Measurements from ENCODE around the gene CALML3.

Gene CALML3

GRCh38 chr10:5538892-5539651 is 14.3 kb downstream of the CALML3 start:
- DNase-seq (ENCODE audit: low read depth) = no peak

GRCh38 chr10:5540080-5540479 is 15.3 kb downstream of the CALML3 start:
- DNase-seq (ENCODE audit: low read depth) = no peak

- DNase-seq (ENCODE audit: low read depth) = no peak
Measured at GRCh38 chr10:5540891-5541290, 16.1 kb downstream of the CALML3 start.

- DNase-seq (ENCODE audit: low read depth) = no peak
Measured at GRCh38 chr10:5542100-5542499, 17.3 kb downstream of the CALML3 start.

- no peak for DNase-seq (ENCODE audit: low read depth)
Measured at GRCh38 chr10:5543623-5544022, 18.9 kb downstream of the CALML3 start.

GRCh38 chr10:5544216-5544805 is 19.6 kb downstream of the CALML3 start:
- DNase-seq (ENCODE audit: low read depth) = no peak

GRCh38 chr10:5545011-5545410 is 20.2 kb downstream of the CALML3 start:
- no peak for DNase-seq (ENCODE audit: low read depth)

- DNase-seq (ENCODE audit: low read depth) = no peak
Measured at GRCh38 chr10:5545426-5545777, 20.6 kb downstream of the CALML3 start.

- DNase-seq (ENCODE audit: low read depth) = no peak
Measured at GRCh38 chr10:5545778-5546710, 21.3 kb downstream of the CALML3 start.

- DNase-seq (ENCODE audit: low read depth) = no peak
Measured at GRCh38 chr10:5546891-5547680, 22.3 kb downstream of the CALML3 start.

GRCh38 chr10:5547681-5547930 is 22.8 kb downstream of the CALML3 start:
- no peak for DNase-seq (ENCODE audit: low read depth)

- no peak for DNase-seq (ENCODE audit: low read depth)
Measured at GRCh38 chr10:5547931-5548660, 23.3 kb downstream of the CALML3 start.

- DNase-seq (ENCODE audit: low read depth) = no peak
Measured at GRCh38 chr10:5549462-5550249, 24.9 kb downstream of the CALML3 start.

- DNase-seq (ENCODE audit: low read depth) = no peak
Measured at GRCh38 chr10:5550250-5550545, 25.4 kb downstream of the CALML3 start.

GRCh38 chr10:5550621-5551530 is 26.1 kb downstream of the CALML3 start:
- DNase-seq (ENCODE audit: low read depth) = no peak

- DNase-seq (ENCODE audit: low read depth) = no peak
Measured at GRCh38 chr10:5551531-5552375, 27.0 kb downstream of the CALML3 start.

GRCh38 chr10:5552376-5553321 is 27.9 kb downstream of the CALML3 start:
- DNase-seq (ENCODE audit: low read depth) = no peak
